Neural crest cell (in vitro differentiated cells): ENCODE results near the gene ETV1. TPM values are rescaled to one million over a fixed set of nuclear protein-coding genes. Genes with fewer than 3 reads are reported as not detected.

Experiments used
- DNase-seq: peaks from one replicate; pipeline ENCODE4 v3.0.0; 2021; ENCODE audit warnings: low read depth, mixed read lengths, low spot score
- H3K27ac Mint-ChIP-seq: one replicate; pipeline ENCODE4 v1.8.0; 2021; ENCODE audit warnings: mild to moderate bottlenecking, mixed read lengths; ENCODE audit not compliant: unreplicated experiment
- H3K27me3 Mint-ChIP-seq: 2 replicates; pipeline ENCODE4 v1.8.0; 2021; ENCODE audit warnings: low read depth, mild to moderate bottlenecking, mixed read lengths
- H3K36me3 Mint-ChIP-seq: 2 replicates; pipeline ENCODE4 v1.8.0; 2021; ENCODE audit warnings: low read depth, mild to moderate bottlenecking, mixed read lengths
- H3K4me1 Mint-ChIP-seq: 2 replicates; pipeline ENCODE4 v1.8.0; 2021; ENCODE audit warnings: mixed read lengths
- H3K4me3 Mint-ChIP-seq: one replicate; pipeline ENCODE4 v1.8.0; 2021; ENCODE audit warnings: mild to moderate bottlenecking, mixed read lengths
- H3K9me3 Mint-ChIP-seq: 2 replicates; pipeline ENCODE4 v1.8.0; 2021; ENCODE audit warnings: mixed read lengths
- CTCF ChIP-seq: fragments of 200-600 bp; sonication (generic); conservative IDR thresholded peaks from 2 replicates; pipeline ENCODE4 v1.5.0; 2021; ENCODE audit warnings: antibody characterized with exemption, mild to moderate bottlenecking
- total RNA-seq: library from RNA; stranded (reverse); gene quantifications from 2 replicates; pipeline ENCODE4 v1.2.1, GENCODE V29; 2021

ETV1 gene
- total RNA-seq, 1 donor from 2014 or later: 89.4 TPM

GRCh38 chr7:13848681-13849131, 140.8 kb downstream of the ETV1 start:
- Mint-ChIP-seq H3K9me3 (no peaks in the 10 kb centered on the region), H3K27ac (no peak overlapping the region), H3K4me1 (peaks cover 9% of the 10 kb centered on the region), H3K4me3 (no peak overlapping the region), H3K27me3 (no peaks in the 10 kb centered on the region), H3K36me3 (no peaks in the 10 kb centered on the region)
- TF ChIP-seq CTCF: no peak
- no peak for DNase-seq

- Mint-ChIP-seq H3K36me3 (no peaks in the 10 kb centered on the region), H3K9me3 (no peaks in the 10 kb centered on the region), H3K27ac (no peak overlapping the region), H3K27me3 (no peaks in the 10 kb centered on the region), H3K4me3 (no peak overlapping the region), H3K4me1 (peaks cover 4% of the 10 kb centered on the region)
- no peak for DNase-seq
- TF ChIP-seq CTCF: no peak
These were observed 143.1 kb downstream of the ETV1 start for GRCh38 chr7:13846386-13846785.

- no peaks in the 10 kb centered on the region for H3K36me3 Mint-ChIP-seq
- peaks cover 4% of the 10 kb centered on the region for H3K4me1 Mint-ChIP-seq
These were observed 143.9 kb downstream of the ETV1 start for GRCh38 chr7:13845601-13846000.

GRCh38 chr7:13844954-13845353, 144.5 kb downstream of the ETV1 start:
- H3K27me3 Mint-ChIP-seq: no peaks in the 10 kb centered on the region
- no peak overlapping the region for H3K27ac Mint-ChIP-seq
- H3K9me3 Mint-ChIP-seq: no peaks in the 10 kb centered on the region
- TF ChIP-seq CTCF: no peak
- no peak overlapping the region for H3K4me3 Mint-ChIP-seq
- no peak for DNase-seq
- H3K36me3 Mint-ChIP-seq: no peaks in the 10 kb centered on the region
- H3K4me1 Mint-ChIP-seq: peaks cover under 1% of the 10 kb centered on the region

More at GRCh38 chr7:13845601-13846000, 143.9 kb downstream of the ETV1 start:
- Mint-ChIP-seq H3K27ac (no peak overlapping the region), H3K4me3 (no peak overlapping the region), H3K9me3 (no peaks in the 10 kb centered on the region), H3K27me3 (no peaks in the 10 kb centered on the region)
- TF ChIP-seq CTCF: no peak
- DNase-seq: no peak

GRCh38 chr7:13841284-13841683, 148.2 kb downstream of the ETV1 start:
- no peaks in the 10 kb centered on the region for H3K4me1 Mint-ChIP-seq
- H3K9me3 Mint-ChIP-seq: no peaks in the 10 kb centered on the region
- no peak for TF ChIP-seq CTCF
- H3K27me3 Mint-ChIP-seq: no peaks in the 10 kb centered on the region
- H3K27ac Mint-ChIP-seq: no peak overlapping the region
- H3K4me3 Mint-ChIP-seq: no peak overlapping the region
- no peak for DNase-seq
- no peaks in the 10 kb centered on the region for H3K36me3 Mint-ChIP-seq
